Stomach (tissue), 9 donors: Measurements from ENCODE around the gene ATL1. TPM values are rescaled to one million over a fixed set of nuclear protein-coding genes. Genes with fewer than 3 reads are reported as not detected.
"Not testable (repeated sequence)": the region's sequence is repeated elsewhere in the genome, so short reads cannot be mapped to it uniquely, and the experiment has no call there.

ENCODE experiments used
- DNase-seq, 2 donors: peaks; one replicate each; pipeline versions ENCODE4 v3.0.0 to v3.0.0-alpha.2; 2013 to 2019
- H3K27ac ChIP-seq, 5 donors: fragments of 200-600 bp in 4 of 5; sonication (generic) in 4 of 5; one replicate each; pipeline ENCODE4 v1.5.1; 2013 to 2019; ENCODE audit warnings: mild to moderate bottlenecking in 1 of 5, moderate library complexity in 1 of 5
- H3K27me3 ChIP-seq, 3 donors: fragments of 200-600 bp; sonication (generic); one replicate each; pipeline ENCODE4 v1.5.1; 2017 to 2019; ENCODE audit warnings: mixed run types in 1 of 3
- H3K36me3 ChIP-seq, 4 donors: fragments of 200-600 bp; sonication (generic); 1 replicate in 3 of 4; 2 replicates in 1 of 4; pipeline ENCODE4 v1.5.1; 2016 to 2019
- H3K4me1 ChIP-seq, 4 donors: fragments of 200-600 bp; sonication (generic); one replicate each; pipeline ENCODE4 v1.5.1; 2016 to 2019
- H3K4me3 ChIP-seq, 4 donors: fragments of 200-600 bp; sonication (generic) in 3 of 4; one replicate each; pipeline ENCODE4 v1.5.1; 2016 to 2019; ENCODE audit warnings: mild to moderate bottlenecking in 1 of 4
- H3K9me3 ChIP-seq, 4 donors: fragments of 200-600 bp; sonication (generic); one replicate each; pipeline ENCODE4 v1.5.1; 2016 to 2019
- EP300 ChIP-seq: sonication (generic); formaldehyde crosslinking; IDR thresholded peaks from one replicate; pipeline ENCODE4 v1.6.1; 2017; ENCODE audit warnings: antibody characterized with exemption
- POLR2A ChIP-seq, 4 donors: fragments of 450-650 bp; IDR thresholded peaks; one replicate each; pipeline ENCODE4 v1.6.1; 2016; ENCODE audit warnings: antibody characterized with exemption in 4 of 4, control low read depth in 2 of 4, mild to moderate bottlenecking in 1 of 4, moderate library complexity in 1 of 4
- POLR2AphosphoS5 ChIP-seq, 3 donors: sonication (generic); formaldehyde crosslinking; IDR thresholded peaks; one replicate each; pipeline ENCODE4 v1.6.1; 2016; ENCODE audit warnings: antibody characterized with exemption in 3 of 3
- WGBS, 5 donors: extraction: QIAGEN DNeasy Blood & Tissue Kit in 3 of 5; methylation state at CpG; one replicate each; pipeline versions ENCODE4 v1.1.5 to v1.1.7; 2013 to 2018; 5-methylcytosine and 5-hydroxymethylcytosine counted together
- intact Hi-C: fragments of 100-400 bp; cut with DNase I; formaldehyde crosslinking; loops from one replicate; pipeline ENCODE4 v1.15.1; 2023; ENCODE audit warnings: low total_unique reads
- polyA plus RNA-seq, 3 donors: library from polyadenylated mRNA; stranded (reverse); fragments of 200-250 nt; gene quantifications; one replicate each; pipeline ENCODE4 v1.2.3, GENCODE V29; 2013
- total RNA-seq, 5 donors: library from RNA; depleted of rRNA; stranded (reverse); fragments of >200 nt; gene quantifications; one replicate each; pipeline versions ENCODE4 v1.1.0 to v1.2.3, GENCODE V29; 2014 to 2016
- TF ChIP-seq, protein P1 (sequence below), 7 experiments: fragments of 450-650 bp in 4 of 7; fragments of 200-600 bp in 3 of 7; sonication (generic) in 3 of 7; IDR thresholded peaks; one replicate each; pipeline ENCODE4 v1.5.1; 2016 to 2019; ENCODE audit warnings: antibody characterized with exemption in 7 of 7, control low read depth in 2 of 7, mild to moderate bottlenecking in 1 of 7
- donor health status: healthy with polysubstance abuse.
- donor health status: Bipolar disorder and iron deficiency.
- donor health status: healthy.

The ATL1 gene
- total and polyA plus RNA-seq, 8 donors, result 0.58 to 10.1 (median 2.2) TPM

DNA sequence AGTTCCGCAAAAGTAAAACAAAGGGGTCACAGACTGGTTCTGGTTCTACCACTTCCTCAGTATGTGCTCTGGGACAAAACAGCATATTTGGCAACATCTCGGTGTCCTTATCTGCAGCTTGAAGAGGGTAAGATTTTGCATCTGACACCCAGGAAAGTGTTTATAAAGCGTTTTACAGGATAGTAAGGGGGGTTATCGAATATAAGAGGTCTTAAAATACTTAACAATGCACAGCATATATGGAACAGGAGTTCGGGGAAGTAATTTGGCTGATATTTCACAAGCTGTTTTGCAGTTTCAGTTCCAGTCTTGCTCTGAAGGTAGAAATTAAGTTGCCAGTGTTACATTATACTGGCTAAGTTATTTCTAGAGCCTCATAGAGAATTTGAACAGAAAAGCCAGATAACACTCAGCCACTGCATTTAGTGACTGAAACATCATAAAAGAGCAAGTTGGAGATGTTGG lies 26.7 kb upstream of the ATL1 start:
- intact Hi-C loops, result loop anchor here (5.0 kb wide), 1 partner anchor 221 kb away; the partner anchor contains the start of genes DMAC2L and L2HGDH
- WGBS, 5 donors, result 13 to 28% (median 21%) methylated on average over 5 of the region's 5 CpGs
- peak overlapping the region; percentile 78 to 89 (median 84) for H3K4me3 ChIP-seq
- peaks cover 15 to 44% (median 33%) of the 10 kb centered on the region in 4 donors for H3K4me1 ChIP-seq
- no peaks in the 10 kb centered on the region for H3K9me3 ChIP-seq
- no peaks in the 10 kb centered on the region for H3K36me3 ChIP-seq
- no peaks in the 10 kb centered on the region for H3K27me3 ChIP-seq
- TF ChIP-seq POLR2A (IDR thresholded peaks at IDR 0.05) (no peak), EP300 (no peak), POLR2AphosphoS5 (IDR thresholded peaks at IDR 0.05) (no peak)
- TF ChIP-seq, protein P1, sequence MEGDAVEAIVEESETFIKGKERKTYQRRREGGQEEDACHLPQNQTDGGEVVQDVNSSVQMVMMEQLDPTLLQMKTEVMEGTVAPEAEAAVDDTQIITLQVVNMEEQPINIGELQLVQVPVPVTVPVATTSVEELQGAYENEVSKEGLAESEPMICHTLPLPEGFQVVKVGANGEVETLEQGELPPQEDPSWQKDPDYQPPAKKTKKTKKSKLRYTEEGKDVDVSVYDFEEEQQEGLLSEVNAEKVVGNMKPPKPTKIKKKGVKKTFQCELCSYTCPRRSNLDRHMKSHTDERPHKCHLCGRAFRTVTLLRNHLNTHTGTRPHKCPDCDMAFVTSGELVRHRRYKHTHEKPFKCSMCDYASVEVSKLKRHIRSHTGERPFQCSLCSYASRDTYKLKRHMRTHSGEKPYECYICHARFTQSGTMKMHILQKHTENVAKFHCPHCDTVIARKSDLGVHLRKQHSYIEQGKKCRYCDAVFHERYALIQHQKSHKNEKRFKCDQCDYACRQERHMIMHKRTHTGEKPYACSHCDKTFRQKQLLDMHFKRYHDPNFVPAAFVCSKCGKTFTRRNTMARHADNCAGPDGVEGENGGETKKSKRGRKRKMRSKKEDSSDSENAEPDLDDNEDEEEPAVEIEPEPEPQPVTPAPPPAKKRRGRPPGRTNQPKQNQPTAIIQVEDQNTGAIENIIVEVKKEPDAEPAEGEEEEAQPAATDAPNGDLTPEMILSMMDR (IDR thresholded peaks at IDR 0.05), result no peak
- no peak for DNase-seq
- H3K27ac ChIP-seq, result peak overlapping the region; percentile 95 to 99 (median 97)

DNA sequence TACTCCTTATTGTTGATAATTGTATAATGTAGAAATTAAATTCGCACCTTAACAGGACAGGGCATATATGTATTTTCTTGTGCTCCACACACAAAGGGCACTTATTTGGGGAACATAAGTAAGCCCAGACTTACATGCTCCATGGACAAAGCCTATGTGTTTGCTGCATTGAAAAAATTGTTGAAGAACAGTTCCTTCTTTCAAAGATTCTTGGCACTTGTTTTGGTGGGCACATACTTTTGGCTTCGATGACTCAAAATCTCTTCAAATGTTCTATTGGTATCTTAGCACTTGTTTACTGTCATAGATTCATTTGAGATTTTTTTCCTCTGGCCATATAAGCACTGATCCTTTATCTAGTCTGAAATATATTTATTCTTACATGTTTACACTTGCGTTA lies 26.1 kb upstream of the ATL1 start:
- Histone ChIP-seq H3K36me3 (no peaks in the 10 kb centered on the region), H3K27ac (peak overlapping the region in 4 of 5 donors; percentile 95 to 99 (median 98)), H3K27me3 (no peaks in the 10 kb centered on the region), H3K4me3 (peak overlapping the region in 3 of 4 donors; percentile 78 to 85 (median 84)), H3K9me3 (no peaks in the 10 kb centered on the region), H3K4me1 (peaks cover 15 to 39% (median 30%) of the 10 kb centered on the region in 4 donors)
- DNase-seq, result peak in 1 of 2 donors; percentile 38
- TF ChIP-seq, protein P1 (IDR thresholded peaks at IDR 0.05), result no peak
- TF ChIP-seq POLR2AphosphoS5 (IDR thresholded peaks at IDR 0.05), result no peak
- no peak for TF ChIP-seq EP300
- TF ChIP-seq POLR2A (IDR thresholded peaks at IDR 0.05), result no peak
- WGBS, 5 donors, result 31 to 59% (median 51%) methylated on average over 3 of the region's 3 CpGs
- intact Hi-C loops, result loop anchor here (5.0 kb wide), 1 partner anchor 222 kb away; the partner anchor contains the start of genes DMAC2L and L2HGDH

DNA sequence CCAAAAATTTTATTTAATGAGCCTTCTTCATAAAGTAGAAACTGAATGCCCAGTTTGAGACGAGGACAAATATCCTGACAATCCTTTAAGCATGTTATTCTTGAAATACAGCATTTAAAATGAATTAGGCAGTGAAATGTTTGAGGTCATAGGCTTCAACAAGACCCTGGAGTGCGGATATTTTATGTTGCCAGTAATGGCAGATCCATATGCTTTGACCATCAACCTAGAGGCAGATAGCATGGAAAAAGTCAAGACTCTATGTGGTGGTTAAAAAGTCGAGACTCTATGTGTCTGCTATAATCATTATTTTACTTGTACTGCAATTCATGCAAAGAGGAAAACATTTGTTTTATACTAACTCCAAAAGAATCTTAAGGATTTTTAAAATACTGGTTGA lies 25.5 kb upstream of the ATL1 start:
- Histone ChIP-seq H3K36me3 (no peaks in the 10 kb centered on the region), H3K27ac (peak overlapping the region in 1 of 5 donors; percentile 99), H3K4me1 (peaks cover 13 to 32% (median 25%) of the 10 kb centered on the region in 4 donors), H3K9me3 (no peaks in the 10 kb centered on the region), H3K27me3 (no peaks in the 10 kb centered on the region), H3K4me3 (no peak overlapping the region)
- no peak for TF ChIP-seq EP300
- TF ChIP-seq, protein P1 (IDR thresholded peaks at IDR 0.05), result no peak
- TF ChIP-seq POLR2A (IDR thresholded peaks at IDR 0.05), result no peak
- no peak for TF ChIP-seq POLR2AphosphoS5 (IDR thresholded peaks at IDR 0.05)
- whole genome bisulfite sequencing, 5 donors, result 69 to 88% (median 73%) methylated on average over 3 of the region's 3 CpGs
- DNase-seq, result no peak
- intact Hi-C loops, result loop anchor here (5.0 kb wide), 1 partner anchor 222 kb away; the partner anchor contains the start of genes DMAC2L and L2HGDH

DNA sequence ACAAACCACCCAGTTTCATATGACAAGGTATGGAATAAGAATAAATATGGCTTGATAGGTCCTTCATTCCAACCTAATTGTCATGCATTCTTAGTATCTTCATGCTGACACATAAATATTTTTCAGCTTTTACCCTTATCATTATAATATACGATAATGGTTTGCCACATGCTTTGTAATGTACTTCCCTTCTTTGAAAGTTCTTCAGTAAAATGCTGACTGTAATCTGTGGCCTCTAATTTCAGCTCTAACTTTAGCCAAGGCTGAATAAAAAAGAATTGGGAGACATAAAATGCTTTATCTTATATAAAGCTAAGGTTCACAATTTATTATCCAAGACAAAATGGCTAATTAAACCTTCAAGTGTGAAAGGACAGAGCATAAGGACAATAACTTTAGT lies 24.9 kb upstream of the ATL1 start:
- Histone ChIP-seq H3K36me3 (no peaks in the 10 kb centered on the region), H3K4me1 (peaks cover 7 to 27% (median 22%) of the 10 kb centered on the region in 4 donors), H3K27ac (no peak overlapping the region), H3K4me3 (no peak overlapping the region), H3K27me3 (no peaks in the 10 kb centered on the region), H3K9me3 (no peaks in the 10 kb centered on the region)
- TF ChIP-seq POLR2A (IDR thresholded peaks at IDR 0.05) (no peak), EP300 (no peak), POLR2AphosphoS5 (IDR thresholded peaks at IDR 0.05) (no peak)
- TF ChIP-seq, protein P1 (IDR thresholded peaks at IDR 0.05), result no peak
- intact Hi-C loops, result loop anchor here (5.0 kb wide), 1 partner anchor 223 kb away; the partner anchor contains the start of genes DMAC2L and L2HGDH
- DNase-seq, result no peak
- WGBS, 5 donors, result 54 to 85% (median 73%) methylated on average over 1 of the region's 1 CpG

DNA sequence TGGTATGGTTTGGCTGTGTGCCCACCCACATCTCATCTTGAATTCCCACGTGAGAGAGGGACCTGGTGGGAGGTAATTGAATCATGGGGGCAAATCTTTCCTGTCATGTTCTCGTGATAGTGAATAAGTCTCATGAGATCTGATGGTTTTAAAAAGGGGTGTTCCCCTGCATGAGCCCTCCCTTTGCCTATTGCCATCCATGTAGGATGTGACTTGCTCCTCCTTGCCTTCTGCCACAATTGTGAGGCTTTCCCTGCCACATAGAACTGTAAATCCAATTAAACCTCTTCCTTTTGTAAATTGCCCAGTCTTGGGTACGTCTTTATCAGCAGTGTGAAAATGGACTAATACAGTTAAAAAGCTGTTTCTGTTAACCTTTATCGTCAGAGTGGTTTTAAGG lies 21.9 kb upstream of the ATL1 start:
- H3K9me3 ChIP-seq, intact Hi-C loops, H3K27me3 ChIP-seq, H3K4me3 ChIP-seq, DNase-seq, H3K36me3 ChIP-seq, H3K27ac ChIP-seq: not testable (repeated sequence)
- WGBS, 5 donors, result 62 to 63% (median 63%) methylated on average over 4 of the region's 4 CpGs
- peaks cover 0 to 23% (median 9%) of the 10 kb centered on the region in 4 donors for H3K4me1 ChIP-seq
